Limb (tissue), 2 donors: ENCODE data around the gene ABCD3.
"Not testable (repeated sequence)": the region's sequence is repeated elsewhere in the genome, so short reads cannot be mapped to it uniquely, and the experiment has no call there.

ENCODE experiments used
- DNase-seq, 2 donors: peaks; one replicate each; pipeline ENCODE4 v3.0.0-alpha.2; 2016; ENCODE audit errors: extremely low spot score in 2 of 2

ABCD3 gene

GRCh38 chr1:94417978-94418663 lies at the start of gene ABCD3:
Gene ABCD3 (plus strand): TSS chr1:94418389. CDS start chr1:94418479, 90 bp downstream.
- DNase-seq: peak; percentile 99

DNA sequence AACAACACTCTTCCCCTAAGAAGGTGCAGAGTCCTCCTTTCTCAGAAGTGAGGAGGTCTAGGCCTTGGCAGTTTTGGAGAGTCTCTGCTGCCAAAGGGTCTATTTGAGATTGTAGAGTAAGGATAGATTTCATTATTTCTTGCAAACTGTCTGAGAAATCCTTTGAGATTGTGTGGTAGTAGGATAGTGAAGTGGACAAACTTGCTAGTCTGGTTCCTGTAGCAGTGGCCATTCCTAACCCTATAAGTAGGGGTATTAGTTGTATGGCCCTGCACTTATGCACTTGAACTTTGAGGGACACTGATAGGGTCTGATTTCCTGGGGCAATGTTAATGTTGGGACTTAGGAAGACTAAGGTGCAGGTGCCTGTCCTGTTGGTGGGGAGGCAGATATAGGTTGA lies 45.4 kb upstream of the ABCD3 start:
- not testable (repeated sequence) for DNase-seq

DNA sequence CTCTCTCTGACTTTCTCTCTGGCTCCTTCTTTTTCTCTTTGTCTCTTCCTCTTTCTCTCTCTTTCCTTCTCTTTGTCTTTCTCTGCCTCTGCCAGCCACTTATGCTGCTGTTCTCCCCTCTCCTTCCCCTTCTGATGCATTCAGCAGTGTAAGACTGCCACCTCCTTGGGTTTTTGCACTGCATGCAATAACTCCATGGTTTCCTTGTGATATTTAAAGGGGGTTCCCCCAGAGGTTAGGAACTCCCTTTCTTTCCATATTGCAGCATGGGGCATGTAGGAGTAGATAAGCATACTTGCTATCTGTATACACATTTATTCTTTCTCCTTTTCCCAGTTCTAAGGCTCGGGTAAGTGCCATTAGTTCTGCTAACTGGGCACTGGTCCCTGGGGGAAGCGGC lies 44.9 kb upstream of the ABCD3 start:
- DNase-seq: not testable (repeated sequence)

- DNase-seq: not testable (repeated sequence)
Observed at GRCh38 chr1:94375666-94376065, 42.5 kb upstream of the ABCD3 start.

- DNase-seq: not testable (repeated sequence)
Observed at GRCh38 chr1:94378493-94378892, 39.7 kb upstream of the ABCD3 start.

- no peak for DNase-seq
Observed at GRCh38 chr1:94379615-94380014, 38.6 kb upstream of the ABCD3 start.

DNA sequence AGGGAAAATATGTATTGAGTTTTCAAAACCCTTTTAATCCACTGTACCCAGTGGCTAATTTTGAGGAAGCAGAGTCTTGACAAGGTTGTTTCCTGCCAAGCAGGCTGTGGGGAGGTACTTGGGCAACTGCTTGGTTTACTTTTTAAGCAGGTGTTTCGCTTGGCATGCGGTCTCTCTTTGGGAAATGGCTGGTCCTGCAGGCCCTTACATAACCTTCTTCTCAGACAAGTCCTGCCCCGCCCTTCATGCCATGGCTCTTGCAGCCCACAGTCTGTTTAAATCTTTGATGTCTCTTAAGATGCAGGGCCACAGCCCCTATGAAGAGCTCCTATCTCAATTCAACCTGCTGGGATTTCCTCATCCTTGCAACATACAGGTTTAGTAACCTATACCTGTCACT lies 36.0 kb upstream of the ABCD3 start:
- no peak for DNase-seq

- no peak for DNase-seq
Observed at GRCh38 chr1:94383966-94384408, 34.2 kb upstream of the ABCD3 start.

- no peak for DNase-seq
Observed at GRCh38 chr1:94384485-94385265, 33.5 kb upstream of the ABCD3 start.

DNA sequence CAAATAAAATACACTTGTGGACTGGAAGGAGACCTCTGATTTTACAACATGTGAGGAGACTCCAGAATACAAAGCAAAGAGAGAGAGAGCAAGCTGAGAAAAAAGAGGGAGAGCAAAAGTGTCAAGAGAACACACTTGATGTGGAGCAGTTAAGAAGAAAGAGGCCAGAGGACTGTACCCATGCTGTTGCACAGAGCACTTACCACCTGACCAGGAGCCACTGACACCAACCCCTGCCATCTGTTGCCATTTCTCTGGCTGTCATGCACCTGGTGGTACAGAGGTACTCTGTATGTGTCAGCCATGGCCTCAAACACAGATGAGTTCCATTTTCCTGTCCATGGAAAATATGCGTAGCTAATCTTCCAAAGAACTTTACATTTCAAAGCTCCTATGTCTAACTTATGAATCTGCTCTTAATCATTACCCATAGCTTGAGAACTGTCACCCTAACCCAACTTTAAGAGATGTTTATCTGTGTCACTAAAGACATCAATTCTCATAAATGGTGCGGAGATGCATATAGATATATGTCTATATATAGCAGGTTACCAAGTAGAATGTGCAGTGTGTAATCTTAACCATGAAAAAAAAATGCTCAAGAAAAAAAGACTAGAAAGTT lies 32.8 kb upstream of the ABCD3 start:
- DNase-seq: no peak

DNA sequence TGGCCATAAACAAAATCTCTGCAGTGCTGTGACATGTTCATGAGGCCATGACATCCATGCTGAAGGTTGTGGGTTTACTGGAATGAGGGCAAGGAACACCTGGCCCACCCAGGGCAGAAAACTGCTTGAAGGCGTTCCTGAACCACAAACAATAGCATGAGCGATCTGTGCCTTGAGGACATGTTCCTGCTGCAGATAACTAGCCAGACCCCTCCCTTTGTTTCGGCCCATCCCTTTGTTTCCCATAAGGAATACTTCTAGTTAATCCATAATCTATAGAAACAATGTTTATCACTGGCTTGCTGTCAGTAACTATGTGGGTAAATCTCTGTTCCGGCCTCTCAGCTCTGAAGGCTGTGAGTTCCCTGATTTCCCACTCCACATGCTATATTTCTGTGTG lies 28.9 kb upstream of the ABCD3 start:
- DNase-seq: no peak

GRCh38 chr1:94394247-94394646 lies 23.9 kb upstream of the ABCD3 start:
- no peak for DNase-seq

DNA sequence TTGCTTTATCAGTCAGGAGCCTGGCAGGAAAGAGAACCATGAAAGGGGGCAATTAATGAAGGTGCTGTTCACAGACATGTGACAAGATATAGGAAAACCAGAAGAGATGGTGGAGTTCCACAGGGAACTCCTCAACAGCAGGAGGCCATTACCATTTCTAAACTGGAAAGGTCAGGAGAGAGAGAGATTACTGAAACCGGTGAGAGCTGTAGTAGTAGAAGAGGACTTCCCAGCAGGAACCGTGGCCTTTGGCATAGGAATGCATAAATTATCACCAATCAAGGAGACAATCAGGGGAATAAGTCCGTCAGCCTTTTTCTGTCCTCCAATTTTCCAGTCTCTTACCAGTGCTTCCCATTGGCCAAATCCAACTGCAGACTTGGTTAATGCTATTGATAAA lies 23.0 kb upstream of the ABCD3 start:
- no peak for DNase-seq

DNA sequence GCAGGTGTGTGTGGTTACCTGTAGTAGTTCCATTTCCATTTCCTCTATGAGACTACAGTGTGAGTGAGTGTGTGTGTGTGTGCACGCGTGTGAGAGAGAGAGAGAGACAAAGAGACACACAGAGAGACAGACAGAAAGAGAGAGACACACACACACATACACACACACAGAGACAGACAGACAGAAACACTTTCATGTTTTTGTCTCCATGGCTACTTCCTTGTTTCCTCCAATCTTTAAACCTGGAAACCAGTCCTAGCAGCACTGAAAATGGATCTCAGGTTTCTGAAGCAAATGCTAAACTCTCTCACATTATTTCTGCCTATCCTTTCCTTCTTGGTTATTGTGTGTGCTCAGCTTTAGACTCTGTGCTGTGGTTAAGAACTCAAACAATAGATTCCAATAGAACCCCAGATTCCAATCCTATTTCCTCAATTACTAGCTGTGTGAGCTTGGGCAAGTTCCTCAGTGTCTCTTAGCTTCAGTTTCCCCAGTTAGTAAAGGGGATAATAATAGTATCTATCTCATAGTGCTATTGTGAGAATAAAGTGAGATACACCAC lies 22.4 kb upstream of the ABCD3 start:
- no peak for DNase-seq

DNA sequence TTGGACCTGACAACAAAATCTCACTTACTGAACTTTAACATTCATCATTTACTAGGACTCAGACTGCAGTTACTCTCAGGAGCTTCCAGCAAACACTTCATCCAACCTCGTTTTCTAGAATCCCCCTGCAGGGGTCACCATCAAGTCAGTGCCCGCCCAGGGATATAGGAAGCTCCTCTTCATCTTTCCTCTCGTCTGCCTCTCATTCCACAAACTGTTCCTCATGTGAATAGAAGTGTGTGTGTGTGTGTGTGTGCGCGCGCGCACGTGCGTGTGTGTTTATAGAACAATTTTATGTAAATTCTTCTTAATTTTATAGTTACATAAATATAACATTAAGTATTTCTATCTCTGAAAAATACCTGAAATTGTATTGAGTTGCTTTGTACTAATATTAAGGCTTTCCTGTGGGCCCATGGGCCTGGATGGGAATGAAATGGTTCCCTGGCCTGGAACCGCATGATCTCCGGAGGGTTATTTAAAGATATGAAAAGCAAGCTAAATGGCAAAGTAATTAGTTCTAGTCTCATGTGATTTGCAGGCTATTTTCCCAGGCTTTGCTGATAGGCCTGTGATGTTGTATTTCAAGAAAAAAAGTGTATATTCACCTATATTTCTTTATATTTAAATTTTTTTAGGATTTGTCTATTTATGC lies 21.7 kb upstream of the ABCD3 start:
- no peak for DNase-seq

GRCh38 chr1:94398356-94398755 lies 19.8 kb upstream of the ABCD3 start:
- no peak for DNase-seq

GRCh38 chr1:94399453-94399852 lies 18.7 kb upstream of the ABCD3 start:
- DNase-seq: no peak

DNA sequence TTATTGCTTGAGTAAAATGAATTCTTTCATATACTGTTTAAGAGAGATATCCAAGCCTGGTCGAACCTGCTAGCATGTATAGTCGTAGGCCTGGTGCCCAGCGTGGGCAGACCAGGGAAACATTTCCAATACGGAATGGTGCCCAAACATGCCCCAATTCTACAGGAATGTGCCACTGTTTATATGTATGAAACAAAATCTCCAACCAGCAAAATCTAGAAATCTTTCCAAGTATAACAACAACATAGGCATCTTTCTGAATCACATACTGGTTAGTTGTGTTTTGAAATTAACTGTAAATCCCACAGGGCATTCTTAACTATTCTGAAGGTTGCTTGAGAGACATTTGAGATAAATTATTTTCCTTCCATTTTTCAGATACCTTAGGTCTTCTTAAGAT lies 17.0 kb upstream of the ABCD3 start:
- no peak for DNase-seq

- DNase-seq: no peak
Observed at GRCh38 chr1:94406446-94406845, 11.7 kb upstream of the ABCD3 start.

DNA sequence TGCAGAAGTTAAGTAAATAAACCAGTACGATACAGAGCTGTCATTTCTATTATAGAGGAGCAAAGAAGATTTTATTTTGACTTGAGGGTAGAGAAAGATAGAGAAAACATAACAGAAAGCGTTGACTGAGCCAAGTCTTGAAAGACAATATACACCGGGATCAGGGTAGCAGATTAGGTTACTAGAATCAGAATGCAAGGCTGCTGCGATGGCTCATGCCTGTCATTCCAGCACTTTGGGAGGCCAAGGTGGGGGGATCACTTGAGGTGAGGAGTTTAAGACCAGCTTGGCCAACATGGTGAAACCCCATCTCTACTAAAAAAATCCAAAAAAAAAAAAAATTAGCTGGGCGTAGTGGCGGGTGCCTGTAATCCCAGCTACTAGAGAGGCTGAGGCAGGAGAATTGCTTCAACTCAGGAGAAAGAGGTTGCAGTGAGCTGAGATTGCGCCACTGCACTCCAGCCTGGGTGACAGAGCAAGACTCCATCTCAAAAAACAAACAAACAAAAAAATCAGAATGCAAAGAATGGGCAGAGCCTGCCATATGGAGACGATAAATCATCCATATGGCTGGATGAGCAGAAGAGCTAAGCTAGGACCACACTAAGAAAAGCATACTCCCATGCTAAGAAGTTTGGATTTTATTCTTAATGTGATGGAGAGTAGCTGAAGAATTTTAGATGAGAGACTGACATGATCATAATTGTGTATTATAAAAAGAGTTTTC lies 9.9 kb upstream of the ABCD3 start:
- no peak for DNase-seq

GRCh38 chr1:94411237-94411636 lies 7.0 kb upstream of the ABCD3 start:
- DNase-seq: no peak
